ENCODE results near the gene CACNA2D2. TPM values are rescaled to one million over a fixed set of nuclear protein-coding genes. Genes with fewer than 3 reads are reported as not detected.

The CACNA2D2 gene
- total RNA-seq, 1 experiment from 2014 or later, result 27.7 TPM

- no peak overlapping the region for H4K5ac ChIP-seq (ENCODE audit: insufficient read length, low read depth, low read length)
- no CpG with 5 or more reads among the region's 9 CpGs for whole genome bisulfite sequencing (ENCODE audit: extremely low coverage, insufficient read length, low lambda C conversion rate)
- peaks cover 5% of the 10 kb centered on the region; the same call in 1 of the 2 replicates for H3K79me2 ChIP-seq (ENCODE audit: insufficient read depth, low read length)
- TF ChIP-seq, protein P1, sequence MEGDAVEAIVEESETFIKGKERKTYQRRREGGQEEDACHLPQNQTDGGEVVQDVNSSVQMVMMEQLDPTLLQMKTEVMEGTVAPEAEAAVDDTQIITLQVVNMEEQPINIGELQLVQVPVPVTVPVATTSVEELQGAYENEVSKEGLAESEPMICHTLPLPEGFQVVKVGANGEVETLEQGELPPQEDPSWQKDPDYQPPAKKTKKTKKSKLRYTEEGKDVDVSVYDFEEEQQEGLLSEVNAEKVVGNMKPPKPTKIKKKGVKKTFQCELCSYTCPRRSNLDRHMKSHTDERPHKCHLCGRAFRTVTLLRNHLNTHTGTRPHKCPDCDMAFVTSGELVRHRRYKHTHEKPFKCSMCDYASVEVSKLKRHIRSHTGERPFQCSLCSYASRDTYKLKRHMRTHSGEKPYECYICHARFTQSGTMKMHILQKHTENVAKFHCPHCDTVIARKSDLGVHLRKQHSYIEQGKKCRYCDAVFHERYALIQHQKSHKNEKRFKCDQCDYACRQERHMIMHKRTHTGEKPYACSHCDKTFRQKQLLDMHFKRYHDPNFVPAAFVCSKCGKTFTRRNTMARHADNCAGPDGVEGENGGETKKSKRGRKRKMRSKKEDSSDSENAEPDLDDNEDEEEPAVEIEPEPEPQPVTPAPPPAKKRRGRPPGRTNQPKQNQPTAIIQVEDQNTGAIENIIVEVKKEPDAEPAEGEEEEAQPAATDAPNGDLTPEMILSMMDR (conservative IDR thresholded peaks at IDR 0.05), result no peak
- H2BK15ac ChIP-seq (ENCODE audit: low read depth, low read length), result no peak overlapping the region
- no peak overlapping the region for H3T11ph ChIP-seq (ENCODE audit: low read length)
- H2BK5ac ChIP-seq (ENCODE audit: insufficient read length, low read length), result no peak overlapping the region
- H3K23ac ChIP-seq (ENCODE audit: insufficient read length, low read depth, low read length), result no peak overlapping the region
- no peak overlapping the region for H3K9ac ChIP-seq (ENCODE audit: extremely low read depth, insufficient read length, low read length)
- no peaks in the 10 kb centered on the region; the same call in 1 of the 2 replicates for H3K4me1 ChIP-seq (ENCODE audit: insufficient read depth, low read length)
- Mint-ChIP-seq H3K36me3 (ENCODE audit: insufficient read depth in 1 of 3, low read depth in 3 of 3) (peaks cover 0 to 2% (median 0%) of the 10 kb centered on the region in 3 experiments; a peak in 4 of 7 replicates), H3K4me3 (peak overlapping the region; percentile 33 to 63; a peak in 4 of 5 replicates), H3K27ac (no peak overlapping the region), H3K9me3 (no peaks in the 10 kb centered on the region; a peak in 1 of 5 replicates), H3K4me1 (peaks cover 24 to 36% of the 10 kb centered on the region in 2 experiments), H3K27me3 (ENCODE audit: low read depth) (peaks cover 64% of the 10 kb centered on the region)
- H2BK120ac ChIP-seq (ENCODE audit: low read depth, low read length, poor library complexity, severe bottlenecking), result no peak overlapping the region
- no peak overlapping the region for H2BK12ac ChIP-seq (ENCODE audit: insufficient read length, low read depth, low read length)
- no peaks in the 10 kb centered on the region for H3K79me1 ChIP-seq (ENCODE audit: insufficient read depth, low read depth, low read length, poor library complexity, severe bottlenecking)
- H3K27me3 ChIP-seq (ENCODE audit: insufficient read depth, low read length), result peaks cover 18% of the 10 kb centered on the region; the same call in 1 of the 2 replicates
- H2AFZ ChIP-seq (ENCODE audit: low read length), result no peak overlapping the region
- H3K56ac ChIP-seq (ENCODE audit: insufficient read length, low read depth, low read length), result no peak overlapping the region
- no peaks in the 10 kb centered on the region for H3K9me3 ChIP-seq (ENCODE audit: control insufficient read depth, low read depth, low read length)
- DNase-seq, result no peak
- no peak overlapping the region for H3K27ac ChIP-seq (ENCODE audit: insufficient read length, low read depth, low read length)
- H2BK20ac ChIP-seq (ENCODE audit: low read depth, low read length, poor library complexity, severe bottlenecking), result no peak overlapping the region
- H3K4ac ChIP-seq (ENCODE audit: low read depth, low read length), result no peak overlapping the region
- H3K4me2 ChIP-seq (ENCODE audit: insufficient read depth, insufficient read length, low read length), result peak overlapping the region; percentile 61
- H3K14ac ChIP-seq (ENCODE audit: insufficient read depth, low read length), result no peak overlapping the region
- H2AK5ac ChIP-seq (ENCODE audit: insufficient read length, low read length), result no peak overlapping the region
- no peaks in the 10 kb centered on the region for H4K20me1 ChIP-seq (ENCODE audit: control insufficient read depth, insufficient read depth, insufficient read length)
- no peak overlapping the region for H4K8ac ChIP-seq (replicated peaks; ENCODE audit: insufficient read length, low read depth, low read length)
- H4K91ac ChIP-seq (ENCODE audit: insufficient read length, low read depth, low read length), result no peak overlapping the region
- no peak overlapping the region for H3K18ac ChIP-seq (ENCODE audit: insufficient read length, low read depth, low read length)
- H3K23me2 ChIP-seq (ENCODE audit: insufficient read length, low read depth, low read length, poor library complexity, severe bottlenecking), result peaks cover 24% of the 10 kb centered on the region
These were observed 163.3 kb downstream of the CACNA2D2 start for GRCh38 chr3:50340147-50340447.
